Erythroblast (primary cell): Measurements from ENCODE around the gene FUS.

Experiments used
- GATA1 ChIP-seq: IDR thresholded peaks from 2 replicates; pipeline ENCODE4 v1.6.1; 2011; ENCODE audit warnings: low read depth, mild to moderate bottlenecking, control low read depth, low read length, moderate library complexity
- POLR2A ChIP-seq: IDR thresholded peaks from 2 replicates; pipeline ENCODE4 v1.6.1; 2011; ENCODE audit warnings: mild to moderate bottlenecking, low read length

- TF ChIP-seq POLR2A (no peak), GATA1 (no peak)
These were observed 10.1 kb downstream of the FUS start for GRCh38 chr16:31190061-31190460.
